BJ (cell line): ENCODE results near the gene TMEM18. TPM values are rescaled to one million over a fixed set of nuclear protein-coding genes. Genes with fewer than 3 reads are reported as not detected.

Source experiments
- CTCF ChIA-PET: fragments of 350-600 bp; formaldehyde crosslinking; extraction: SDS; loops from one replicate; lab custom pipeline; 2021; ENCODE audit warnings: antibody characterized with exemption, inconsistent platforms; lab: Yijun Ruan, JAX
- POLR2A ChIA-PET: fragments of 300-600 bp; sonication (Branson Sonifier 250); formaldehyde crosslinking; extraction: SDS; loops from one replicate; lab custom pipeline; 2021; ENCODE audit warnings: antibody characterized with exemption; lab: Charles Lee
- DNase-seq: peaks from one replicate; pipeline ENCODE4 v3.0.0-alpha.2; 2011; ENCODE audit warnings: low read depth
- H3K27me3 ChIP-seq: 2 replicates; pipeline ENCODE4 v1.6.0; 2011; ENCODE audit warnings: low read length; ENCODE audit not compliant: control insufficient read depth, insufficient read depth
- H3K36me3 ChIP-seq: 2 replicates; pipeline ENCODE4 v1.5.1; 2011; ENCODE audit warnings: low read length; ENCODE audit not compliant: control insufficient read depth, insufficient read depth
- H3K4me3 ChIP-seq: 2 replicates; pipeline ENCODE4 v1.5.1; 2011; ENCODE audit warnings: low read depth, mild to moderate bottlenecking, control low read depth, low read length
- polyA plus RNA-seq: library from polyadenylated mRNA; depleted of rRNA; stranded (reverse); fragments of >200 nt; gene quantifications from 2 replicates; pipeline ENCODE4 v1.2.3, GENCODE V29; 2011
- TF ChIP-seq, protein P1 (sequence below): IDR thresholded peaks from 2 replicates; pipeline ENCODE4 v1.5.1; 2011; ENCODE audit warnings: low read depth, mild to moderate bottlenecking, control low read depth, inconsistent platforms, low read length, moderate library complexity; ENCODE audit not compliant: insufficient read depth

TMEM18 gene
- polyA plus RNA-seq, 1 experiment, result 17.9 TPM

DNA sequence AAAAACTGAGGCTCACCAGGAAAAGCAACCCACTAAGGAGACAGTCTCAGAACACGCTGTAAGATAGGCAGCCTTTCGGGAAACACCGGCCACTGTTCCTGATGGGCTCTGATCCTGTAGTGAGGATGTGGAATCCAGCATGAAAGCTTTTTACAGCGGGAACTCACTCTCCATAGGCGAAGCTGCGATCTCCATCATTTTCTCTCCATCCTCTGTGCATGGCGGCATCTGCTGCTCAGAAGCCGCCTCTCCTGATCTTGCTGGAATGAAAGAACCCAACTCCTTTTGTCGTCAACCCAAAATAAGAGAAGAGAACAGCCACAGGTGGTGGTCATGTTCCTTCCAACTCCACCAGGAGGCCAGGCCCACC is 49.9 kb downstream of the TMEM18 start:
- no peak for DNase-seq
- ChIA-PET CTCF (interaction anchor here (2.0 kb wide), 1 partner anchor 8 kb away, joined by 6 read pairs; no protein-coding TSS in a partner anchor), POLR2A (no interaction called here)
- Histone ChIP-seq H3K36me3 (no peaks in the 10 kb centered on the region), H3K4me3 (no peak overlapping the region), H3K27me3 (no peaks in the 10 kb centered on the region)
- TF ChIP-seq, protein P1, sequence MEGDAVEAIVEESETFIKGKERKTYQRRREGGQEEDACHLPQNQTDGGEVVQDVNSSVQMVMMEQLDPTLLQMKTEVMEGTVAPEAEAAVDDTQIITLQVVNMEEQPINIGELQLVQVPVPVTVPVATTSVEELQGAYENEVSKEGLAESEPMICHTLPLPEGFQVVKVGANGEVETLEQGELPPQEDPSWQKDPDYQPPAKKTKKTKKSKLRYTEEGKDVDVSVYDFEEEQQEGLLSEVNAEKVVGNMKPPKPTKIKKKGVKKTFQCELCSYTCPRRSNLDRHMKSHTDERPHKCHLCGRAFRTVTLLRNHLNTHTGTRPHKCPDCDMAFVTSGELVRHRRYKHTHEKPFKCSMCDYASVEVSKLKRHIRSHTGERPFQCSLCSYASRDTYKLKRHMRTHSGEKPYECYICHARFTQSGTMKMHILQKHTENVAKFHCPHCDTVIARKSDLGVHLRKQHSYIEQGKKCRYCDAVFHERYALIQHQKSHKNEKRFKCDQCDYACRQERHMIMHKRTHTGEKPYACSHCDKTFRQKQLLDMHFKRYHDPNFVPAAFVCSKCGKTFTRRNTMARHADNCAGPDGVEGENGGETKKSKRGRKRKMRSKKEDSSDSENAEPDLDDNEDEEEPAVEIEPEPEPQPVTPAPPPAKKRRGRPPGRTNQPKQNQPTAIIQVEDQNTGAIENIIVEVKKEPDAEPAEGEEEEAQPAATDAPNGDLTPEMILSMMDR, result no peak

DNA sequence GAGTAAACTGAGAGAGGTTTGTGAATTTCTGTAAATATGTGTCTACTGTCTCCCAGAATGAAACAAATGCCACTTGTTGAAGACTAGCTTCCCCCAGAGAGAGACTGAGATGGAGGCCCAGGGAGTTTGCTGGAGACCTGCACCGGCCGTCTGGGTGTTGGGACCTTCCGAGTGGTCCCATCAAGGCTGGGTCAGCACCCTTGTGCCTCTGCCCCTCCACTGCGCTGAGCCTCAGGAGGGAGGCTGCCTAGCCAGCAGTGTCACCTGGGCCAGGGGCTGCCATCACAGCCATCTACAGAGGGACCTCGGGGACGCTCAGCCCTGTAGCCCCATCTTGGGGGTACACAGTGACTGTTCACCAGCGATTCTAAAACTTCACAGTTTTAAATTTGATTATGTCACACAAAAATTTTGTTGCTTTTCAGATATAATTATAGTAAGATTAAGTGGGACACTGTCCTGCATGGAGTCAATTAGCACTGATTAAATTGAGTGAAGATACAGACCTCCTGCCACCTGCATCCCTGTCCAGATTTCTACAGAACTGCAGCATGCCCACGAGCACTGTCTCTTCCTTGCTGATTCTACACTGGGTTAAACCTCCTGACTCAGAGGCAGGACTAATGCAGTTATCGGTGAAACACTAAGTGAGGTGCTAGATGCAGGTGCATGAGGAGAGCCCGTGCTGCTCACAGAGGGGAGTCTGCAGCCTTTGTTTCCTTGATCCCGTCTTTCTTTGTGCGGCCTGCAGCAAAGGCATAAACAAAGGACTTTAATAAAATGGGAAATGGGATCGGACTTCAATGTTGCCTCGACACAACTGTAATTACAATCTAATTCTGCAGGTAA is 50.5 kb downstream of the TMEM18 start:
- DNase-seq, result no peak
- ChIA-PET CTCF (interaction anchor here (0.8 to 2.0 kb wide), 2 partner anchors 9 to 91 kb away, joined by 3 to 6 read pairs; no protein-coding TSS in a partner anchor), POLR2A (no interaction called here)
- H3K27me3 ChIP-seq, result no peaks in the 10 kb centered on the region
- TF ChIP-seq, protein P1, result no peak
- no peaks in the 10 kb centered on the region for H3K36me3 ChIP-seq
- H3K4me3 ChIP-seq, result no peak overlapping the region

DNA sequence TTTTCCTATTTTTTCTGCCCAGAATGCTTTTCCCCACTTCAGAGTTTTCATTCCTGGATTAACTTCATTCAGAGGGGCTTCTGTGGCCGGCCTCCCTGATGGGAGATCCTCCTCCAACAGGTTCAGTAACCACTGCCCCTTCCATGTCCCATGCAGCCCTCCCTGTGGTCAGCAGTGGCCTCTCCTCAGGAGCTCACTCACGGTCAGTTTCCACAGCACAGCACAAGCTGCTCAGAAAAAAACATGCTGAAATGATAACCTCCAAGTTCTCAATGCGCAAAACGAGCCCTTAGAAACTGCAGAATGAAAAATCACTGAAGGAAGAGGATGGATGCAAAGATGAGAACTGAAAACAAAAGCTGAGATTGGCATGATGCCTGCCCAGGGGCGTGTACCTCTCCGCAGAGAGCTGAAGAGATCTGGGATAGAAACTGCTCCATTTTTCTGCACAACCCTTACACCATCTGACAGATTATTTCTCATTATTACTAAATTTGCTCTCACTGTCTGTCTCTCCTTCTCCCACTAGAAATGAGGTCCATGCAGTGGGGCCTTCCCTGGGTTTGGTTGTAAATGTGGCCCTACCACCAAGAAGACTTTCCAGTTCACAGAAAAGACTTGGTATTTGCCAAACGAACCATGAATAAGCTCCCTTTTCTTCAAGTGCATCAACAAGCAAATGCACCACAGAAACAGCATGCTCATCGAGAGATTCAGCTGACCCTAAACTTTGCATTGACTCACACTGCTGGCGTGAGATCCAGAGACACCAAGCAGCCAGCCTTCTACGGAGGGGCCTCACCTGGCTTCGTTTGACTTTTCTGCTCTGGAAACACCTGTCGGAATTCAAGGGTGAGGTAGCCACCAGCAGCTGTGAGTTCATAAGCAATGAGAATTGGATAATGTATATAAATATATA is 51.5 kb downstream of the TMEM18 start:
- Histone ChIP-seq H3K36me3 (no peaks in the 10 kb centered on the region), H3K4me3 (no peak overlapping the region), H3K27me3 (no peaks in the 10 kb centered on the region)
- POLR2A ChIA-PET, result no interaction called here
- CTCF ChIA-PET, result interaction anchor here (0.8 to 2.0 kb wide), 2 partner anchors 10 to 90 kb away, joined by 3 to 6 read pairs; no protein-coding TSS in a partner anchor
- no peak for DNase-seq
- TF ChIP-seq, protein P1, result no peak

DNA sequence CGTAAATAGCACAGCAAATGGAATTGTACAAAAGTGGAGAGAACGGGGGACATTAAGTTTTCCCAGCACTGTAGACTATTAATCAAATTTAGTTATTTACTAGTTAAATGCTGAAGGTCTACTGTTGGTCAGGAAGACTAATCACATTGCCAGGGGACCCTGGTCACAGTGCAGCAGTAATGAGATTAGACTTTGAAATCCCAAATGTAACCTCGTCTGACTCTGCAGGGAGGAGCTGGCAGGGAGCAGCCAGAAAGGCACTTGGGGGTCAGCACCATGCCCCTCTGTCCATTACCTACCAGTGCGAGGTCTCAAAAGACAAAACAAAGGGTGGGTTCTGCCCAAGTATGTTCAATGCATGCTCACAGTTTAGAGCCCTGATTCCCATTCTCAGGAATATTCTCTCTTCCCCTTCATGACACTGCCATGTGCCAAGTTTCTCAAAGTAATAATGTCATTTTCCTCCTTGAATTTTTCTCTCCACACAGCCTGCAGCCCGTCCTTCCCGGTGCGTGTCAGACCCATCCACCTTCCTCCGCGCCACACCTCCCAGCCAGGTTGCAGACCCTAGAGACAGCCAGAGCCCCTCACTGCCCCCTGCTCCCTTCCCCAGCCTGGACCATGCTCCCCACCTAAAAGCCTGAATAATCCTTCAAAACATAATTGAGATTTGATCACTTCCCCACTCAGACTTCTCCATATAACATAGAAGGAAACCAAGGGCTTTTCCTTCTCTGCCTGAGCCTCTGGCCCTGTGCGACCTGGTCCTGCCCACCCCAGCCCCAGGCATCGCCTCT is 52.5 kb downstream of the TMEM18 start:
- ChIA-PET CTCF (no interaction called here), POLR2A (no interaction called here)
- H3K36me3 ChIP-seq, result no peaks in the 10 kb centered on the region
- TF ChIP-seq, protein P1, result no peak
- H3K4me3 ChIP-seq, result no peak overlapping the region
- no peak for DNase-seq
- no peaks in the 10 kb centered on the region for H3K27me3 ChIP-seq
